HG03521 (cell line): ENCODE results near the gene HOXA3.

ENCODE experiments used
- ATAC-seq: cut with Tn5 transposase; IDR thresholded peaks from one replicate; pipeline ENCODE4 v1.9.1; 2021; ENCODE audit warnings: mild to moderate bottlenecking, moderate library complexity; ENCODE audit not compliant: unreplicated experiment

HOXA3 gene

DNA sequence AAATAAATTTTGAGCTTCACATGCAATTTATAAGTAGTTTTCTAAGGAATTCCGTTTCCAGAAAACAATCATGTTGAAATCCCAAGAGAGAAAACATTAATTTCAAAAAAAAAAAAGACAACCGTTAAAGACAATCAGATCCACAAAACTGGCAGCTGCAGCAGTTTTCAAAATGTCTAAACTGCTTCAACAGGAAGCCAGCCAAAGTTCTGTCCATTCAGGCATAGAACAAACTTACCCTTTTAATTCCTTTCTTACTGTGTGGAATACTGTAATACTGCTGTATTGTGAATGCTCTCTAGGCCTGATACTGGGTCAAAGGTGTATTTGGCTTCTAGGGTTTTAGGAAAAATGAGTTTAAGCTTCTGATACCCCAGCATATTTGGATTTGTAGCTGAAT, 88.2 kb downstream of the HOXA3 start:
- no peak for ATAC-seq

DNA sequence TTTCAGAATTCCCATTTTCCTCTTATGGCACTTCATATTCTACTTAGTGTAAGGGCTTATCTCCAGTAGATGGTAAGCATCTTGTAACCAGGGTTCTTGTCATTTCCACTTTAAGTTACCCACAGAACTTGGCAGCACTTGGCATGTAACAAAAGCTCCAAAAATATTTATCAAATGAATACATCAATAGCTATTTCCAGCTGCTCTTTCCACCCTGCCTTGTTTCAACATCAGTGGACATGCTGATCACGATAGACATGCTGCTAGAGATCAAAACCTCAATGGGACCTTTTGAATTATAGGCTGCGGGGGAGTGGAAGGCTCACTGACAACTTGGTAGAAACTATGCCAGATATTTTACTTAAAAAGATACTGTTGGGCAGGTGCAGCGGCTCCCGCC, 89.4 kb downstream of the HOXA3 start:
- ATAC-seq: no peak
